ENCODE measurements around the gene PAFAH2. TPM values are rescaled to one million over a fixed set of nuclear protein-coding genes. Genes with fewer than 3 reads are reported as not detected.
"Not testable (repeated sequence)": the region's sequence is repeated elsewhere in the genome, so short reads cannot be mapped to it uniquely, and the experiment has no call there.

The PAFAH2 gene
- total RNA-seq, 1 experiment from 2014 or later, result 12.8 TPM

DNA sequence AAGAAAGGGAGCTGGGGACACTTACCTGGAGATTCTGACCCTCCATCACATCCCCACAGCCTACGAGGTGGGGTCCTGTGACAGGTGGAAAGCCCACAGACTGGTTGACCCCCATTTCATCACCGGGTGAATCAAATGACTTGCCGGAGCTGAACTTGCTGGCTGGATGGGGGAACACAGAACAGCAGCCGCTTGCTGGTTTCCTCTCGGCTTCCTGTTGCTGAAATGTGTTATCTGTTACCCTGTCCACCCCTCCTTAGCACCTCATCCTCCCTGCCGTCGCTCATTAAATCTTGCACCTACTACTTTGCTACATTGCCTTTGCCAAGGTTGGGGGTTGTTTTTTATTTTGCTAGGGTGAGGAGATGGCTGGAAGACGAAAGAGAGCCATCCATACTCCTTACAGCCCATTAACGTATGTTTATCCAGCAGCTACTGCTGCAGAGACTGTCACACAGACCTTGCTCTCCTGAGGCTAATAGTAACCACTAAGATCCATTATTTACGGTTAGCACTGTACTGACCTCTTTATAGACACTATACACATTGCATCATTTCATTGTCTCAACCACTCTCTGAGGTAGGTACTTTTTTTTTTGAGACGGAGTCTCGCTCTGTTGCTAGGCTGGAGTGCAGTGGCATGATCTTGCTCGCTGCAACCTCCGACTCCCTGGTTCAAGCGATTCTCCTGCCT, 7.0 kb downstream of the PAFAH2 start:
- no TSS peak for BruUV-seq (replicated peaks)
- POLR2A ChIA-PET, result interaction anchor here (1.2 kb wide), 1 partner anchor 12 kb away, joined by 3 read pairs; no protein-coding TSS in a partner anchor
- CTCF ChIA-PET, result interaction anchor here (2.4 kb wide), 1 partner anchor 95 kb away, joined by 7 read pairs; no protein-coding TSS in a partner anchor
- H3K4me1 Mint-ChIP-seq (ENCODE audit: insufficient read depth, unreplicated experiment), result peaks cover 4% of the 10 kb centered on the region
- H3K36me3 Mint-ChIP-seq (ENCODE audit: insufficient read depth, unreplicated experiment), result peaks cover 32% of the 10 kb centered on the region
- intact Hi-C loops (cut with micrococcal nuclease), result no loop called here
- H3K27me3 Mint-ChIP-seq (ENCODE audit: insufficient read depth, unreplicated experiment), result no peaks in the 10 kb centered on the region
- no peak for DNase-seq (ENCODE audit: unreplicated experiment)
- TF ChIP-seq, protein P1, sequence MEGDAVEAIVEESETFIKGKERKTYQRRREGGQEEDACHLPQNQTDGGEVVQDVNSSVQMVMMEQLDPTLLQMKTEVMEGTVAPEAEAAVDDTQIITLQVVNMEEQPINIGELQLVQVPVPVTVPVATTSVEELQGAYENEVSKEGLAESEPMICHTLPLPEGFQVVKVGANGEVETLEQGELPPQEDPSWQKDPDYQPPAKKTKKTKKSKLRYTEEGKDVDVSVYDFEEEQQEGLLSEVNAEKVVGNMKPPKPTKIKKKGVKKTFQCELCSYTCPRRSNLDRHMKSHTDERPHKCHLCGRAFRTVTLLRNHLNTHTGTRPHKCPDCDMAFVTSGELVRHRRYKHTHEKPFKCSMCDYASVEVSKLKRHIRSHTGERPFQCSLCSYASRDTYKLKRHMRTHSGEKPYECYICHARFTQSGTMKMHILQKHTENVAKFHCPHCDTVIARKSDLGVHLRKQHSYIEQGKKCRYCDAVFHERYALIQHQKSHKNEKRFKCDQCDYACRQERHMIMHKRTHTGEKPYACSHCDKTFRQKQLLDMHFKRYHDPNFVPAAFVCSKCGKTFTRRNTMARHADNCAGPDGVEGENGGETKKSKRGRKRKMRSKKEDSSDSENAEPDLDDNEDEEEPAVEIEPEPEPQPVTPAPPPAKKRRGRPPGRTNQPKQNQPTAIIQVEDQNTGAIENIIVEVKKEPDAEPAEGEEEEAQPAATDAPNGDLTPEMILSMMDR (IDR thresholded peaks at IDR 0.05; ENCODE audit: unreplicated experiment), result no peak
- no peak overlapping the region for H3K27ac Mint-ChIP-seq (ENCODE audit: low read depth, unreplicated experiment)
- no peak overlapping the region for H3K4me3 Mint-ChIP-seq (ENCODE audit: unreplicated experiment)
- H3K9me3 Mint-ChIP-seq (ENCODE audit: unreplicated experiment), result no peaks in the 10 kb centered on the region

DNA sequence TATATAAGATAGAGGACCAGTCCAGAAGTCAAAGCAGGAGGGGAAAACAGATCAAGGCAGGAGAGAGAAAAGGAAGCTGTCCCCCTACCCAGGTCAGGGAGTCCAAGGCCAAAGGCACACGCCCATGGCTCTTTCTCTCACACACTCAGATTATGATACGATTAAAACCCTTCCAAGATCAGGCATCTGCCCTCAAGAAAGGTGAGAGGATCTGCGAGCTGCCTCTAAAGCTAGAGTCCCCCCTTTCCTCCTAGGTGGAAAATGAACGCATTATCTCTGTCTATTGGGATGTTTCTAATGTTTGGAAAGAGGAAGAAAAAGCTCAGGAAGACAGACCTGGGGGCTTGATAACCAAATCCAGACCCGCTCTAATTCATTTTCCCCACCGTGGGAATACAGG, 7.6 kb downstream of the PAFAH2 start:
- ChIA-PET POLR2A (interaction anchor here (1.2 kb wide), 1 partner anchor 11 kb away, joined by 3 read pairs; no protein-coding TSS in a partner anchor), CTCF (interaction anchor here (1.9 to 2.4 kb wide), 2 partner anchors 85 to 94 kb away, joined by 5 to 7 read pairs; no protein-coding TSS in a partner anchor)
- H3K27ac Mint-ChIP-seq (ENCODE audit: low read depth, unreplicated experiment), result no peak overlapping the region
- intact Hi-C loops (cut with micrococcal nuclease), result no loop called here
- peaks cover 38% of the 10 kb centered on the region for H3K36me3 Mint-ChIP-seq (ENCODE audit: insufficient read depth, unreplicated experiment)
- peaks cover 4% of the 10 kb centered on the region for H3K4me1 Mint-ChIP-seq (ENCODE audit: insufficient read depth, unreplicated experiment)
- H3K9me3 Mint-ChIP-seq (ENCODE audit: unreplicated experiment), result no peaks in the 10 kb centered on the region
- TF ChIP-seq, protein P1 (IDR thresholded peaks at IDR 0.05; ENCODE audit: unreplicated experiment), result no peak
- no peak for DNase-seq (ENCODE audit: unreplicated experiment)
- no peak overlapping the region for H3K4me3 Mint-ChIP-seq (ENCODE audit: unreplicated experiment)
- BruUV-seq (replicated peaks), result no TSS peak
- no peaks in the 10 kb centered on the region for H3K27me3 Mint-ChIP-seq (ENCODE audit: insufficient read depth, unreplicated experiment)

DNA sequence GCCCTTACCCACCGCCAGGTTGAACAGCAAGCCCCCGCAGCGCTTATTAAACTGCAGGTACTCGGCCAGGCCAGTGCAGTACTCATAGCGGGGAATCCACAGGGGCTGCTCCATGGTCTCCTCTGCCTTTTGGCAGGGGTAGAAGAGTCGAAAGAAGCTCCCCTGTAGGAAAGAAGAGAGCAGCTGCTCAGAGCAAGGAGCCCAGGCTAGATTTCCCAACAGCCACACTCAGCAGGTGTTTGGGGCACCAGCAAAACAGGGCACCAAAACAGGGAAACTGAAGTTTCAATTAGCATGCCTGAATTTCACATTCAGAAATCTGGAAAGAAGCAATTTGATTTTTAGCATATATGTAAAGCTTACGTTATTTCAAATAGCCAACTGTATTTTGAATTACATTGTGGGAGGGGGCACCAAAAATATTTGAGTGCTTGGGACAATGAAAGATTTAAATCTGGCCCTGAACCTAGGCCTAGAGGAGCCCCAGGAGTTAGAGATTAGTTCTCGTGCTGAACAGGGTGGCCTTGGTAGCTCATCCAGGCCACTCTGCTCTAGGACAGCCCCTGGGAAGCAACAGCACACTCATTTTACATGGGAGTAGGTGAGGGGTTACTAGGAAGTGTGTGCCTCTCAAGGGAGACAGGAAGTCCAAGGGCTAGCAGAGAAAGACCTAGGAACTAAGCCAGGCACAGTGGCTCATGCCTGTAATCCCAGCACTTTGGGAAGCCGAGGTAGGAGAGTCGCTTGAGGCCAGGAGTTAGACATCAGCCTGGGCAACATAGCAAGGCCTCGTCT, 8.2 kb downstream of the PAFAH2 start:
- H3K27me3 Mint-ChIP-seq (ENCODE audit: insufficient read depth, unreplicated experiment), result no peaks in the 10 kb centered on the region
- no TSS peak for BruUV-seq (replicated peaks)
- POLR2A ChIA-PET, result no interaction called here
- TF ChIP-seq, protein P1 (IDR thresholded peaks at IDR 0.05; ENCODE audit: unreplicated experiment), result no peak
- no peak for DNase-seq (ENCODE audit: unreplicated experiment)
- H3K4me3 Mint-ChIP-seq (ENCODE audit: unreplicated experiment), result no peak overlapping the region
- H3K9me3 Mint-ChIP-seq (ENCODE audit: unreplicated experiment), result no peaks in the 10 kb centered on the region
- peaks cover 4% of the 10 kb centered on the region for H3K4me1 Mint-ChIP-seq (ENCODE audit: insufficient read depth, unreplicated experiment)
- intact Hi-C loops (cut with micrococcal nuclease), result no loop called here
- CTCF ChIA-PET, result interaction anchor here (0.6 to 2.4 kb wide), 3 partner anchors 85 to 557 kb away, joined by 4 to 7 read pairs (median 5); no protein-coding TSS in a partner anchor
- peaks cover 42% of the 10 kb centered on the region for H3K36me3 Mint-ChIP-seq (ENCODE audit: insufficient read depth, unreplicated experiment)
- H3K27ac Mint-ChIP-seq (ENCODE audit: low read depth, unreplicated experiment), result no peak overlapping the region

DNA sequence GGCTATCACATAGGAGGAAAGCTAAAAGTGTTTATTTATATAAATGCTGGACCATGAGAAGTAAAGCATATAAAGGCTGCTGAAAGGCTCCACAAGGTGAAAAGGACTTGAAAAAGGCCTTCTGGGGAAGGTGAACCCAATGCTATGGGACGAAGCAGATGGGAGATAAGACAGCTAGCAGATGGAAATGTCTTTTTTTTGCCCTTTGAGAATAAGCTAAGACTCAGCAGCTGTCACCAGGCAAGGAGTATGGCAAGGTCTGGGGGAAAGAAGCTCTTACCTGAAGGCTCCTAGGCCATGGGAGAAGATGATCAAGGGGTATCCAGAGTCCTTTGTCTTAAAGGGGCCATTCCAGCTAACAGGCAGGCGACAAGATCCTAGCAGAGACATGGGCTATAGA, 9.9 kb downstream of the PAFAH2 start:
- Mint-ChIP-seq H3K36me3 (ENCODE audit: insufficient read depth, unreplicated experiment) (peaks cover 54% of the 10 kb centered on the region), H3K27me3 (ENCODE audit: insufficient read depth, unreplicated experiment) (no peaks in the 10 kb centered on the region), H3K4me1 (ENCODE audit: insufficient read depth, unreplicated experiment) (peaks cover 4% of the 10 kb centered on the region), H3K4me3 (ENCODE audit: unreplicated experiment) (no peak overlapping the region), H3K27ac (ENCODE audit: low read depth, unreplicated experiment) (no peak overlapping the region), H3K9me3 (ENCODE audit: unreplicated experiment) (no peaks in the 10 kb centered on the region)
- POLR2A ChIA-PET, result interaction anchor here (1.4 to 1.5 kb wide), 2 partner anchors 9 to 83 kb away, joined by 3 to 4 read pairs; no protein-coding TSS in a partner anchor
- BruUV-seq (replicated peaks), result no TSS peak
- CTCF ChIA-PET, result interaction anchor here (0.5 to 1.2 kb wide), 2 partner anchors 10 to 149 kb away, joined by 3 to 4 read pairs; partner anchors contain the start of gene PAFAH2
- intact Hi-C loops (cut with micrococcal nuclease), result no loop called here
- DNase-seq (ENCODE audit: unreplicated experiment), result no peak
- TF ChIP-seq, protein P1 (IDR thresholded peaks at IDR 0.05; ENCODE audit: unreplicated experiment), result no peak

DNA sequence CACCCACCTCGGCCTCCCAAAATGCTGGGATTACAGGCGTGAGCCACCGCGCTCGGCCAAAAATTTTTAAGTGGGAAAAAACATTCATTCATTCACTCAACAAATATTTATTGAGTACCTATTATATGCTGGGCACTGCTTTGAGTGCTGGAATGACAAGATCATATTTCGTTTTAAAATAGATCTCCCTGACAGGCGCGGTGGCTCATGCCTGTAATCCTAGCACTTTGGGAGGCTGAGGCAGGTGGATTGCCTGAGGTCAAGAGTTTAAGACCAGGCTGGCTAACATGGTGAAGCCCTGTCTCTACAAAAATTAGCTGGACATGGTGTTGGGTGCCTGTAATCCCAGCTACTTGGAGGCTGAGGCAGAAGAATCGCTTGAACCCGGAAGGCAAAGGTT, 11.1 kb downstream of the PAFAH2 start:
- H3K27ac Mint-ChIP-seq (ENCODE audit: low read depth, unreplicated experiment); CTCF ChIA-PET; DNase-seq (ENCODE audit: unreplicated experiment); intact Hi-C loops (cut with micrococcal nuclease); BruUV-seq (replicated peaks); H3K4me3 Mint-ChIP-seq (ENCODE audit: unreplicated experiment); H3K9me3 Mint-ChIP-seq (ENCODE audit: unreplicated experiment); H3K4me1 Mint-ChIP-seq (ENCODE audit: insufficient read depth, unreplicated experiment); H3K27me3 Mint-ChIP-seq (ENCODE audit: insufficient read depth, unreplicated experiment): not testable (repeated sequence)
- POLR2A ChIA-PET, result interaction anchor here (0.7 to 1.3 kb wide), 2 partner anchors 8 to 11 kb away, joined by 3 to 4 read pairs; partner anchors contain the start of gene PAFAH2
- H3K36me3 Mint-ChIP-seq (ENCODE audit: insufficient read depth, unreplicated experiment), result peaks cover 57% of the 10 kb centered on the region

All from MCF 10A (cell line).